ENCODE measurements around the gene TPM4.

DNA sequence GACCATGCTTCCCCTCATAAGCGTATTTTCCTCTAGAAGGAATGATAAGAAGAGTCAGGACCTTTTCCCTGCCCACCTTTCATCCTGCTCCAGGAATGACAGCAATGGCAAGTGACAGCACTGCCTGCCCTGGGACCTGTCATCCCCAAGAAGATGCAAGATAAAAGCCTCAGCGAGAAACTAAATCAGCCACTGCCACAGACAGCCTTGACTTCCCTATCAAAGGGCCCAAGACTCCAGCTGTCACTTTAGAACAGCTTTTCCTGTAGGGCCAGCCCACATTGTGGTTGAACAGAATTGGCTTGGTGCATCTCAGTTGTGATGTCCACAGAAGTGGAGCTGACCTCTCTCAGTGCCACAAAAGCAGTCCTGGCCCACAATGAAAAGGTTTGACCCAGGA, 36.5 kb downstream of the TPM4 start:
- TF ChIP-seq, protein P1, sequence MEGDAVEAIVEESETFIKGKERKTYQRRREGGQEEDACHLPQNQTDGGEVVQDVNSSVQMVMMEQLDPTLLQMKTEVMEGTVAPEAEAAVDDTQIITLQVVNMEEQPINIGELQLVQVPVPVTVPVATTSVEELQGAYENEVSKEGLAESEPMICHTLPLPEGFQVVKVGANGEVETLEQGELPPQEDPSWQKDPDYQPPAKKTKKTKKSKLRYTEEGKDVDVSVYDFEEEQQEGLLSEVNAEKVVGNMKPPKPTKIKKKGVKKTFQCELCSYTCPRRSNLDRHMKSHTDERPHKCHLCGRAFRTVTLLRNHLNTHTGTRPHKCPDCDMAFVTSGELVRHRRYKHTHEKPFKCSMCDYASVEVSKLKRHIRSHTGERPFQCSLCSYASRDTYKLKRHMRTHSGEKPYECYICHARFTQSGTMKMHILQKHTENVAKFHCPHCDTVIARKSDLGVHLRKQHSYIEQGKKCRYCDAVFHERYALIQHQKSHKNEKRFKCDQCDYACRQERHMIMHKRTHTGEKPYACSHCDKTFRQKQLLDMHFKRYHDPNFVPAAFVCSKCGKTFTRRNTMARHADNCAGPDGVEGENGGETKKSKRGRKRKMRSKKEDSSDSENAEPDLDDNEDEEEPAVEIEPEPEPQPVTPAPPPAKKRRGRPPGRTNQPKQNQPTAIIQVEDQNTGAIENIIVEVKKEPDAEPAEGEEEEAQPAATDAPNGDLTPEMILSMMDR (IDR thresholded peaks at IDR 0.05): no peak
- TF ChIP-seq POLR2A (IDR thresholded peaks at IDR 0.05): no peak
